B cell (primary cell): ENCODE results near the gene DYNC1I1.
A peak's percentile ranks its signal among the peaks of the same experiment; 100 is the strongest.

Experiments
- EZH2 ChIP-seq: IDR thresholded peaks from 2 replicates; pipeline ENCODE4 v1.6.1; 2012; ENCODE audit warnings: borderline replicate concordance, low read depth, mild to moderate bottlenecking, moderate library complexity, low read length; ENCODE audit not compliant: insufficient read depth, poor library complexity, severe bottlenecking
- TF ChIP-seq, protein P1 (sequence below): fragments of 200-600 bp; IDR thresholded peaks from one replicate; pipeline ENCODE4 v1.8.0; 2022; ENCODE audit warnings: antibody characterized with exemption, mild to moderate bottlenecking

- TF ChIP-seq, protein P1, sequence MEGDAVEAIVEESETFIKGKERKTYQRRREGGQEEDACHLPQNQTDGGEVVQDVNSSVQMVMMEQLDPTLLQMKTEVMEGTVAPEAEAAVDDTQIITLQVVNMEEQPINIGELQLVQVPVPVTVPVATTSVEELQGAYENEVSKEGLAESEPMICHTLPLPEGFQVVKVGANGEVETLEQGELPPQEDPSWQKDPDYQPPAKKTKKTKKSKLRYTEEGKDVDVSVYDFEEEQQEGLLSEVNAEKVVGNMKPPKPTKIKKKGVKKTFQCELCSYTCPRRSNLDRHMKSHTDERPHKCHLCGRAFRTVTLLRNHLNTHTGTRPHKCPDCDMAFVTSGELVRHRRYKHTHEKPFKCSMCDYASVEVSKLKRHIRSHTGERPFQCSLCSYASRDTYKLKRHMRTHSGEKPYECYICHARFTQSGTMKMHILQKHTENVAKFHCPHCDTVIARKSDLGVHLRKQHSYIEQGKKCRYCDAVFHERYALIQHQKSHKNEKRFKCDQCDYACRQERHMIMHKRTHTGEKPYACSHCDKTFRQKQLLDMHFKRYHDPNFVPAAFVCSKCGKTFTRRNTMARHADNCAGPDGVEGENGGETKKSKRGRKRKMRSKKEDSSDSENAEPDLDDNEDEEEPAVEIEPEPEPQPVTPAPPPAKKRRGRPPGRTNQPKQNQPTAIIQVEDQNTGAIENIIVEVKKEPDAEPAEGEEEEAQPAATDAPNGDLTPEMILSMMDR, result peak; percentile 81
- no peak for TF ChIP-seq EZH2
Observed at GRCh38 chr7:96075510-96076349, 303.4 kb downstream of the DYNC1I1 start.
